ENCODE results near the gene CPNE1. TPM values are rescaled to one million over a fixed set of nuclear protein-coding genes. Genes with fewer than 3 reads are reported as not detected.

CPNE1 gene
- total RNA-seq, 1 donor from 2014 or later: 164 TPM

GRCh38 chr20:35643045-35643444 lies 21.7 kb downstream of the CPNE1 start:
- H3K36me3 Mint-ChIP-seq (ENCODE audit: unreplicated experiment): peaks cover 2% of the 10 kb centered on the region
- H3K27ac Mint-ChIP-seq (ENCODE audit: unreplicated experiment): no peak overlapping the region

DNA sequence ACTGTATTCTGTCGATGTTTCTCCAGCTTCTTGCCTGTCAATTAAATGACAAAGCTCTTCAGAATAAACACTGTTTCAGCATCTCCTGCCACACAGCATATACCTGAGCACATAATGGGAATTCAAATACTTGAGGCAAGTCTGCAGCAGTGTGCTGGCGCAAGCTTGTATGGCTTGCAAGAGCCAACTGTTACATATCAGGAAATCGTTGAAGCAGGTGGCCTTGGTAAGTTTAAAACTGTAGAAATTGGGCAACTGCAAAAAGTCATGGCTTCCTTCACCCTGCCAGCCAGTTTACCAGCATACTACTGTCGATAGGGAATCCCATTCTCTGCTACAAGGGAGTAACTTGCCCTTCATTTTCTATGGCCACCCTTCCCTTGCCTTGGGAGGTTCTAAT lies 23.0 kb downstream of the CPNE1 start:
- Mint-ChIP-seq H3K4me3 (ENCODE audit: unreplicated experiment) (no peak overlapping the region), H3K4me1 (ENCODE audit: unreplicated experiment) (peaks cover 4% of the 10 kb centered on the region), H3K36me3 (ENCODE audit: unreplicated experiment) (peaks cover 2% of the 10 kb centered on the region), H3K27me3 (ENCODE audit: unreplicated experiment) (no peaks in the 10 kb centered on the region), H3K9me3 (ENCODE audit: unreplicated experiment) (no peaks in the 10 kb centered on the region), H3K27ac (ENCODE audit: unreplicated experiment) (no peak overlapping the region)
- TF ChIP-seq CTCF (IDR thresholded peaks at IDR 0.05): no peak
- DNase-seq (ENCODE audit: extremely low spot score, unreplicated experiment): no peak

More at GRCh38 chr20:35643045-35643444, 21.7 kb downstream of the CPNE1 start:
- Mint-ChIP-seq H3K27me3 (ENCODE audit: unreplicated experiment) (no peaks in the 10 kb centered on the region), H3K4me1 (ENCODE audit: unreplicated experiment) (peaks cover 4% of the 10 kb centered on the region), H3K9me3 (ENCODE audit: unreplicated experiment) (no peaks in the 10 kb centered on the region), H3K4me3 (ENCODE audit: unreplicated experiment) (no peak overlapping the region)
- no peak for TF ChIP-seq CTCF (IDR thresholded peaks at IDR 0.05)
- DNase-seq (ENCODE audit: extremely low spot score, unreplicated experiment): no peak

DNA sequence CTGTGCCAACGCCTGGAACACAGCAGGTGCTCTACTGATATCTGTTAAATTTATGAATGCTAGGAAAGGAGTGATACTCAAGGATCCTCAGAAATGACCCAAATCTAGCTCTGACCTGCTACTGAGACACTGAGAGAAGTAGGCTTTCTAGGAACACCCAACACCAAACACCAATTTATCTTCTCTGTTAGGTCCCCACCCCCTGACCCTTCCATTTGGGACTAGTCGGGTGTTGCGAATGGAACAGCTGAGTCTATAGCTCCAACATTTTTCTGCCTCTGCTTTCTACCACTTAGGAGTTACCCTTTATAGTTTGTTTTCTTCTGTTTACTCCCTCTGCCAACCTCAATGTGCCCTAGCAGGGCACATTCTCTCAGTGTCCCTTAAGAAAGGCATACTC lies 24.0 kb downstream of the CPNE1 start:
- H3K9me3 Mint-ChIP-seq (ENCODE audit: unreplicated experiment): no peaks in the 10 kb centered on the region

DNA sequence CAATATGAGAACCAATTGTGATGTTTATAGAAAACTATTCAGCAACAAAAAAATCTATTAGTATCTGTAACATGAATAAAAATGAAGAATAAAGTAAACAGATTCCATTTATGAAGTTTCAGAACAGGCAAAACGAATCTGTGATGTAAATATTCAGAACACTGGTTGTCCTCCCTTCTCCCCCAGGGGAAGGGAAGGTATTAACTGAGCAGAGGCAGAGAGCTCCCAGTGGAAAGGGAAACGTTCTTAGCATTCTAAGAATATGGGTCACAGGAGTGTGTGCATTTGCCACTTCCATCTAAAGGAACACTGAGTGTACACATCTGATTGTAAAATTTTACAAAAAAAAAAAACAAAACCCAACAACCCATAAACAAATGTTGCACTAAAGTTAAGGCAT lies 25.9 kb downstream of the CPNE1 start:
- Mint-ChIP-seq H3K27ac (ENCODE audit: unreplicated experiment) (peak overlapping the region; percentile 43), H3K27me3 (ENCODE audit: unreplicated experiment) (no peaks in the 10 kb centered on the region), H3K9me3 (ENCODE audit: unreplicated experiment) (no peaks in the 10 kb centered on the region), H3K4me3 (ENCODE audit: unreplicated experiment) (no peak overlapping the region), H3K4me1 (ENCODE audit: unreplicated experiment) (peaks cover 11% of the 10 kb centered on the region), H3K36me3 (ENCODE audit: unreplicated experiment) (no peaks in the 10 kb centered on the region)
- no peak for DNase-seq (ENCODE audit: extremely low spot score, unreplicated experiment)
- no peak for TF ChIP-seq CTCF (IDR thresholded peaks at IDR 0.05)

More for the DNA sequence above, 24.0 kb downstream of the CPNE1 start:
- TF ChIP-seq CTCF (IDR thresholded peaks at IDR 0.05): no peak
- no peak for DNase-seq (ENCODE audit: extremely low spot score, unreplicated experiment)
- peaks cover 11% of the 10 kb centered on the region for H3K4me1 Mint-ChIP-seq (ENCODE audit: unreplicated experiment)
- peak overlapping the region; percentile 10 for H3K27ac Mint-ChIP-seq (ENCODE audit: unreplicated experiment)
- H3K36me3 Mint-ChIP-seq (ENCODE audit: unreplicated experiment): peaks cover 2% of the 10 kb centered on the region
- H3K4me3 Mint-ChIP-seq (ENCODE audit: unreplicated experiment): no peak overlapping the region
- H3K27me3 Mint-ChIP-seq (ENCODE audit: unreplicated experiment): no peaks in the 10 kb centered on the region

GRCh38 chr20:35637276-35637675 lies 27.4 kb downstream of the CPNE1 start:
- no peak overlapping the region for H3K4me3 Mint-ChIP-seq (ENCODE audit: unreplicated experiment)
- no peak for DNase-seq (ENCODE audit: extremely low spot score, unreplicated experiment)
- no peaks in the 10 kb centered on the region for H3K27me3 Mint-ChIP-seq (ENCODE audit: unreplicated experiment)
- peaks cover 11% of the 10 kb centered on the region for H3K4me1 Mint-ChIP-seq (ENCODE audit: unreplicated experiment)
- peaks cover 4% of the 10 kb centered on the region for H3K36me3 Mint-ChIP-seq (ENCODE audit: unreplicated experiment)
- no peaks in the 10 kb centered on the region for H3K9me3 Mint-ChIP-seq (ENCODE audit: unreplicated experiment)
- TF ChIP-seq CTCF (IDR thresholded peaks at IDR 0.05): no peak
- H3K27ac Mint-ChIP-seq (ENCODE audit: unreplicated experiment): no peak overlapping the region
